ENCODE measurements around the gene SHH. TPM values are rescaled to one million over a fixed set of nuclear protein-coding genes. Genes with fewer than 3 reads are reported as not detected.

The SHH gene
- total and polyA plus RNA-seq, 3 donors from 2014 or later, result 0.06 to 1.0 TPM; not detected in 1

DNA sequence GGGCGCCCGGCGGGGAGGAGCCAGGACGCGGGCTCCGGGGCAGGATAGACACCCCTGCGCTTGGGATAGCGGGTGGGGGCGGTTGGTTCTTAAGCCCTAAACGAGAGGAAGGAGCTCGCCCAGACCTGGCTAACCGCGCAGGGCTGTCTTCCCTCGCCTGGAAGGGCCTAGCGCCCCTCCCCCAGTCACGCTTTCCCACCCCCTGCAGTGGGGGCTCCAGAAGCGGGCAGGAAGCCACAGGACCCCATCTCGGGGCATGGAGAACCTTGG is 6.5 kb downstream of the SHH start:
- H3K27ac ChIP-seq, result no peak overlapping the region
- H3K36me3 ChIP-seq (ENCODE audit: low read depth, missing control alignments), result no peaks in the 10 kb centered on the region
- H3K4me1 ChIP-seq, result peaks cover 25% of the 10 kb centered on the region
- peak overlapping the region; percentile 31 to 47 for H3K4me3 ChIP-seq
- intact Hi-C loops (cut with DNase I; ENCODE audit: low total_unique reads), result no loop called here
- no peak for TF ChIP-seq CTCF (IDR thresholded peaks at IDR 0.05)
- TF ChIP-seq POLR2A (IDR thresholded peaks at IDR 0.05), result no peak
- WGBS, 2 donors, result 0% methylated on average over 10 of the region's 18 CpGs; no CpG with 5 or more reads in 1 of the 2 donors
- no peaks in the 10 kb centered on the region for H3K9me3 ChIP-seq
- no peak for DNase-seq
- no peaks in the 10 kb centered on the region for H3K27me3 ChIP-seq

GRCh38 chr7:155804897-155805825 is 7.1 kb downstream of the SHH start:
- no peaks in the 10 kb centered on the region for H3K9me3 ChIP-seq
- H3K27ac ChIP-seq, result no peak overlapping the region
- no peaks in the 10 kb centered on the region for H3K36me3 ChIP-seq (ENCODE audit: low read depth, missing control alignments)
- no peaks in the 10 kb centered on the region for H3K27me3 ChIP-seq
- WGBS, 2 donors, result 1% methylated on average over 49 to 86 of the region's 91 CpGs
- H3K4me3 ChIP-seq, result peak overlapping the region; percentile 31 to 47
- peak; percentile 65 for DNase-seq
- peaks cover 24% of the 10 kb centered on the region for H3K4me1 ChIP-seq
- intact Hi-C loops (cut with DNase I; ENCODE audit: low total_unique reads), result no loop called here
- TF ChIP-seq CTCF (IDR thresholded peaks at IDR 0.05) (peak in 2 of 3 experiments; percentile 40 to 50), POLR2A (IDR thresholded peaks at IDR 0.05) (no peak)

- peaks cover 20% of the 10 kb centered on the region for H3K4me1 ChIP-seq
- no peak overlapping the region for H3K27ac ChIP-seq
- H3K36me3 ChIP-seq (ENCODE audit: low read depth, missing control alignments), result no peaks in the 10 kb centered on the region
- intact Hi-C loops (cut with DNase I; ENCODE audit: low total_unique reads), result no loop called here
- no peaks in the 10 kb centered on the region for H3K9me3 ChIP-seq
- 2 to 3% methylated on average over 14 to 17 of the region's 17 CpGs for WGBS, 2 donors
- TF ChIP-seq POLR2A (IDR thresholded peaks at IDR 0.05), result no peak
- TF ChIP-seq CTCF (IDR thresholded peaks at IDR 0.05), result no peak
- H3K4me3 ChIP-seq, result peak overlapping the region in 1 of 2 donors; percentile 47
- DNase-seq, result no peak
- no peaks in the 10 kb centered on the region for H3K27me3 ChIP-seq
Measured at GRCh38 chr7:155804431-155804831, 7.8 kb downstream of the SHH start.

DNA sequence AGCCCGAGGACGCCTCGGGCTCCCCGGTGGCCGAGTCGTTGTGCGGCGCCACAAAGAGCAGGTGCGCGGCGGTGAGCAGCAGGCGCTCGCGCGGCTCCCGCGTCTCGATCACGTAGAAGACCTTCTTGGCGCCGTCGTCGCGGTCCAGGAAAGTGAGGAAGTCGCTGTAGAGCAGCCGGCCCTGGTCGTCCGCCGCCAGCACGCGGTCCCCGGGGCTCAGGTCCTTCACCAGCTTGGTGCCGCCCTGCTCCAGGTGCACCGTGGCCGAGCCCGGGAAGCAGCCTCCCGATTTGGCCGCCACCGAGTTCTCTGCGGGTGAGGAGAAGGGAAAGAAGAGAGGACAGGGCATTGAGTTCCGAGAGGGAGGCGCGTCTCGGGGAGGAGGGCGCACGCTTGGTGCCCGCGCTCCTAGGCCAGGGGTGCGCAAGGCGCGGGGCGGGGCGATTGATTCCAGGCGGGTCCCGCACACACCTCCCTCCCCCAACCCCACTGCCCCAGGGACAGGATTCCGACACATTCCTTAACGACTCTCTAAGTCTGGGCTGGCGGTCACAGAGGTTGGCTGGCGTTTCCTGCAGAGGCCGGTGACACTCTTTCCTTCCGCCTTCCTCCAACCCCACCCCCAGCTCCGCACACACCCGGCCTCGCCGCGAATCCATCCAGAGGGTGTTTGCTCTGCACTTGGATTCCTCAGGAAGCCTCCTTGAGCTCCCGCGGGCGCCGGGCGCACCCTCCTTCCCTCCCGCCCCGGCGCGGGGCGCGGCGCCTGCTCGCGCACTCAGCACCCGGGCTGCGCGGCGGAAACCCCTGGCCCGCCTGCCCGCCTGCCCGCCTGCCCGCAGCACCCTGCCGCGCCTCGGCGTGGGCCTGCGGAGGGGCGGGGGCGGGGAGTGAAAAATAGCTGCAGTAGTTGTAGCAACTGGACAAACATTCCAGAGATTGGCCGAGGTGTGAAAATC is 8.6 kb downstream of the SHH start:
- Histone ChIP-seq H3K9me3 (no peaks in the 10 kb centered on the region), H3K36me3 (ENCODE audit: low read depth, missing control alignments) (no peaks in the 10 kb centered on the region), H3K4me1 (peaks cover 12% of the 10 kb centered on the region), H3K4me3 (peak overlapping the region in 1 of 2 donors; percentile 1), H3K27ac (no peak overlapping the region), H3K27me3 (no peaks in the 10 kb centered on the region)
- intact Hi-C loops (cut with DNase I; ENCODE audit: low total_unique reads), result no loop called here
- TF ChIP-seq POLR2A (IDR thresholded peaks at IDR 0.05) (no peak), CTCF (IDR thresholded peaks at IDR 0.05) (no peak)
- DNase-seq, result no peak
- 1% methylated on average over 59 to 91 of the region's 96 CpGs for WGBS, 2 donors

Data from testis (tissue), 3 donors.